ENCODE results near the gene IFI16.

IFI16 gene

DNA sequence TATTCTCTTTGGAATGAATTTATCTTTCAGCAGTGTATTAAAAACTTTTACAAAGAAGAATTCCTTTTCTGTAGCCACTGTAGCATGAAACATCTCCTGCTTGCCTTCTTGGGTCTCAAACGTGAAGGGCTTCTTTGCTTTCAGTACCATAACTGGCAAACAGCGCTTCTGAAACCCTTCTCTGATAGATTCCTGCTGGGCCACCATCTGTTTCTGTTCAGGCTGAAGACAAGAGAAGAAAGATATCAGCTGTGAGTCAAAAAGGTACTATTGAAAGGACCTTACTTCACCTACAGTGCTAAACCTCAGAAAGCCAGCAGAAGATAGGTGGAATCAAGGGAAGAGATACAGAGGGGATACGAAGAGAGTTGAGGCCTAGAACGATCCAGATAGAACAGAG lies 56.4 kb downstream of the IFI16 start:
- no peak for DNase-seq (ENCODE audit: low spot score)

DNA sequence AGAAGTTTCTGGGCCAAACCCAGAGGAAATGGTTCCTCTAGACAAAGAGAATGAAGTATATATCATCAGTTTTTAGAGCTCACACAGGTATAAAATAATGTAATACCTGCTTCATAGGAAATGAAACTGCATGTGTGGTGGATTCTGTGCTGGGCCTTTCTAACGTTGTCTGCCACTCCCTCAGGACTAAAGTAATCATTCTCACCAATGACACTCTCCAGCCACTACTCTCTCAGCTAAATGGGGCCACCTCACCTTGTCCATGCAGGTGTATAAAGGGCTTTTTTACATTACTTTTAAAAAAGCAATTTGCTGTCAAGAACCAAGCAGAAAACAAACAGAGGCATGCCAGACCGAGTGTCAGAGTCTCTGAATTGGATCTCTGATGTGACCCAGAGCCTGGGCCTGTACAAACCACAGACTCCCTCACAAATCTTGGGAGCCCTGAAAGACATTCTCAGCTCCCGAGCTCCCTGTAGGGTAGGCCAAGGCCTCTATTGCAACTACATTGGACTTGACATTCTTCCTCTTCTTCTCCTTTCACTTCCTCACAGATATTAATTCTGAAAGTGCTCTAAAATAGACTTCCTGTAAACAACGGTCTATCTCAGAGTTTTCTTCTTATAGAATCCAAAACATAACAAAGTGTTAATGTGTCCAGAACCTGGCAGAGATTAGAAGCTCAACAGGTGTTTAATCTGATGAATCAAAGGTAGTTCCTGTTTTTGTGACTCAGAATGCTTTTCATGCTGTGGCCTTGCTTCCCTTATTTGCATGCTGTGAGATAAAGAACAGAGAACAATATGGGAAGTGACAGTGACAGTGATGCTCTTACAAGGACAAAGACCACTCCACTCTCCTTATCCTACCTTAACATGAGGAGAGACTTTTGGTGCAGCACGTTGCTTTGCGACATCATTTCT lies 58.3 kb downstream of the IFI16 start:
- DNase-seq (ENCODE audit: low spot score), result peak; percentile 48

DNA sequence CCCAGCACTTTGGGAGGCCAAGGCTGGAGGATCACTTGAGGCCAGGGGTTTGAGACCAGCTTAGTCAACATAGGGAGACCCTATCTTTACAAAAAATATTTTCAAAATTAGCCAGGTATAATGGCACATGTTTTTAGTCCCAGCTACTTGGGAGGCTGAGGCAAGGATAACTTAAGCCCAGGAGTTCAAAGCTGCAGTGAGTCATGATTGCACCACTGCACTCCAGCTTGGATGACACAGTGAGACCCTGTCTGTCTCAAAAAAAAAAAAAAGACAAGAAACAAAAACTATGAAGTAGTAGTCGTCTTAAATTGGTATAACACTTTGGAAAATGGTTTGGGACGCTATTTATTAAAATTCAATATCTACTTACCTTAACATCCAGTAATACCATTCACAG lies 59.2 kb downstream of the IFI16 start:
- DNase-seq (ENCODE audit: low spot score), result no peak

DNA sequence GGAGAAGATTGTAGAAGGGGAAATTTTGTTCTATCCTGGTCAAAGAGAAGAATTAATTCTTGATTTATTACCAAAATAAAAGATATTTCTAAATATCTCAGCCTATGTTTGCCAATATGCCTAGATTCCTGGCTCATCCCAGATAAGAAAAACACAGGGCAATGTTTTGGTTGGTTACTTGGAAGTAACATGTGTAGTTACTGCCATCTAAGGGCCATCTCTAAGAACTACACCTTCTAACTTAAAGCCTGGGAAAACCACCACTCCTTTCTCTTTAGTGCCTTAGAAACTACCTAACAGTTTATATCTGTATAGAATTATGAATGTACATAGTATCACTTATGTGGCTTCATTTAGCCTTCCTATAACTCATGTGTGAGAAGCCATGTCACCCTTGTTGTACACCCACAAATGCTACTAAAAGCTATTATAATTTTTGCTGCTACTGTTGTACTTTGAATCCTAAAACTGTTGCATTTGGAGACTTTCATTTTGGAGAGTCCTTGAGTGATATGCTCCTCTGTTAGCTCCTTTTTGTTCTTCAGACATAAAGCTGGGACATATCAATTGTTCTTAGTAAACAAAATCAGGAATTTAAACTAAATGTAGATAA lies 62.4 kb downstream of the IFI16 start:
- DNase-seq (ENCODE audit: low spot score), result peak; percentile 62

DNA sequence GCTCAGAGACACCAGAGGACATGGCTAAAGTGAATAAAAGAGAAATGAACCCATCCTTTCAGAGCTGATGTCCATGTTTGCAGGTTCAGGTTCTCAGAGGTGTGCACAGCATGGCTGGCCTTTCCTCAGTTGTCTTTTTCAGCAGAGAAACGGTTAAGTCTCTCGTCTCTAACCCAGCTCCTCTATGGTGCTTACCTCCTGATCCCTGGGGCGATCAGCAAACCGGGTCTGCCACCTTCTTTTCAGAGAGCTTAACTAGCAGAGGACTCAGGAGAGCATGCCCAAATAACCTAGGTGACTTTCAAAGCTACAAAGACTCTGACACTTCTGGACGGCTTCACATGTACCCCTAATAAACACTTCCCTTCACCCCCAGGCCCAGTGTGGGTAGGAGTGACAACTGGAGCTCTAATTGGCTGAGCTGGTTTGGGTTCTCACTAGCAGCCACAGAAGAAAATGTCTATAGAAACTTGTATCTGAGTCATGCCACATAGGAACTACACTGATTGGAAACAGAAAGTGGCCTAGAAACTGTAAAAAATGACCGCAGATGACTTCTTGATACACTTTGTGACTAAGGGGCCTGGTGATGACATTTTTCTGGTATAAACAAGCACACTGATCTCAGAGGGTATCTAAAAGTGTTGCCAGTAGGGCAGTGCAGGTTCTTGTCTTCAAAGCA lies 66.9 kb downstream of the IFI16 start, which contains the start of gene AIM2:
TSS of gene AIM2 (minus strand) at position 329 of the 682 bp plus-strand sequence. CDS start 3,267 bp downstream, outside the sequence.
- peak; percentile 93 for DNase-seq (ENCODE audit: low spot score)

DNA sequence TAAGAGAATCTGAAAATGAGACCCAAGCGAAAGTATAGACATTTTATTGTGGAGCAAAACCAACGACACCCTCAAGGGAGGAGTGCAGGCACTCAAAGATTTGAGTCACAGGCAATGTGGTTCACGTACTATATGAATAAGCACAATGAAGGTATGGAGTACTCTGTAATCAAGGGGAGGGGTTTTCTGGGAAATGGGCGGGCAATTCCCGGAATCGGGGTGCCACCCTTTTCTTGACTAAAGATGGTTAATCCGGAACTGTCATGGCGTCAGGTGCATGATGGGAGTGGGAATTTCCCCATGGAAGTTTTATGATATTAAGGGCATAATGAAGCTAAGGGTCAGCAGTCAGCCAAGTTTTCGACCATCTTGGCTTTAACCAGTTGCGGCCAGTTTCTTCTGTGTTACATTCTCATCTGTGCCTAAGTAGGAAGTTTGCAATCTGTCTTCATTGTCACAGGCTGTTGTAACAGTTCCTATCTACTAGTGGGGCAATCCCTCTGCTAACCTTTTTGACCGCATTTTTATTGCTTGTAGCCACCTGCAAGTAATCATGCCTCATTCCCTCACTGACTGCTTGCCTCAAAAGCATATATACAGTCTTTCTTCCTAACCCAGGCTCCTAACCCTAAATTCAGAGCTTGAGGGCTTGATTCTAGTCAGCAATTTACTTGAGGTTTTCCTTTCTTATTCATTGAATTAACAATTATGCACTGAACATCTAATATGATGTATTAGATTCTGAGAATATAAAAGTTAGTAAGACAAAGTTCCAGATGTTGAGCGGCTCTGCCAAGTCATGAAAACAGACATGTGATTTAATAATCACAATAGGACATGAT lies 67.6 kb downstream of the IFI16 start:
- peak; percentile 99 for DNase-seq (ENCODE audit: low spot score)

DNA sequence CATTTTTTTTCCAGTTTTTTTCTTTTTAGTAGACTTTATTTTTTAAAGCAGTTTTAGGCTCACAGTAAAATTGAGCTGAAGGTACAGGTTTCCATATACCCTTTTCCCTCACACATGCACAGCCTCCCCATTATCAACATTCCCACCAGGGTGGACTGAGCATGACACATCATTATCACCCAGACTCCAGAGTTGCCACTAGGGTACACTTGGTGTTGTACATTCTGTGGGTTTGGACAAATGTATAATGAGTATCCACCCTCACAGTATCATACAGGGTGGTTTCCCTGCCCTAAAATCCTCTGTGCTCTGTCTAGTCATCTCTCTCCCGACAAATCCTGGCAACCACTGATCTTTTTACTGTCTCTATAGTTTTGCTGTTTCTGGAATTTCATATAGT lies 69.8 kb downstream of the IFI16 start:
- DNase-seq (ENCODE audit: low spot score), result no peak

DNA sequence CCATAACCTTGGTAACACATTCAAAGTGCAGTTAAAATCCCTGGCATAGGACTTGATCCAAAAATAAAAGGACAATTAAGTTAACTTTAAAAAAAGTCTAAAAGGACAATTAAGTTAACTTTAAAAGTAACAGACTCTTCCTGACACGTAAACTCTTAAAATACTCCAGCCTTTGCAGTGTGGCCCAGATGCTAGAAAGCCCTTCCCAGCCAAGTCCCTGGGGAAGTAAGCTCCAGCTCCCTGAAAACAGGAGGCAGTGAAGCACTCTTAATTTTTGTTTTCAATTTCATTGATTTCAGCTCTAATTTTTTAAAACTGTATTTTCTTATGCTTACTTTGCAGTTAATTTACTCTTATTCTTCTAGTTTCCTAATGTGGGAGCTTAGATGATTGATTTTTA lies 71.9 kb downstream of the IFI16 start:
- no peak for DNase-seq (ENCODE audit: low spot score)

DNA sequence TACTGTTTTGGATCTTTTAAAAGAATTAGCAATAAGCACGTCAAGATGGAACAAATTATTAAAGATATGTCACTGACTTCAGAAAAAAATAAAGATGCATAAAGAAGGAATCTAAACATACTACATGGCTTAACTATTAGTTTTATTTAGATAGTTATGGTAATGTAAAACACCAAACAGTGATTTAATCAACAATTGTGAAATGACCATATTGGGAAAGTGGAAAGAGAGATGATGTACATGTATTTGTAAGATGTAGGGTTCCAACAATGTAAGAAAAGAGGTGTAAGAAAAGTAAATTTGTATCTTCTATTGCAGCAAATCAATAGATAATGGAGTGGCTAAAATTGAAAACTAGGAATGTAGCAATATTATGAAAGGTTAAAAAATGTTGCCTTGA lies 73.3 kb downstream of the IFI16 start:
- DNase-seq (ENCODE audit: low spot score), result no peak

DNA sequence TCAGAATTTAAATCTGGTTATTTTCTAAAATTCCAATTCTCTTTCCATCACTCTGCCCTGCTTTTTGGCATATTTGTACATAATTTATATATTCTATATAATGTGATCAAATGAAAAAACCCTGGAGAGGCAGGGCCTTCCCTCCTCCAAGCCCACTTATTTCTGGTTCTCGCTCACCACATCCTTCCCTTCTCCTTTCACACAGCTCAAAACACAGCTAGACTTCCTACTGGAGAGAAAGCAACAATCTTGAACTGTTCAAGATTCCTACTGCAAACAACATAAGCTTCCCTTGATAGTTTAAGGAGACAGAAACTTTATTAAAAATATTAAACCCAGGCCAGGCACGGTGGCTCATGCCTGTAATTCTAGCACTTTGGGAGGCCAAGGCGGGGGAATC lies 74.4 kb downstream of the IFI16 start:
- DNase-seq (ENCODE audit: low spot score), result no peak

DNA sequence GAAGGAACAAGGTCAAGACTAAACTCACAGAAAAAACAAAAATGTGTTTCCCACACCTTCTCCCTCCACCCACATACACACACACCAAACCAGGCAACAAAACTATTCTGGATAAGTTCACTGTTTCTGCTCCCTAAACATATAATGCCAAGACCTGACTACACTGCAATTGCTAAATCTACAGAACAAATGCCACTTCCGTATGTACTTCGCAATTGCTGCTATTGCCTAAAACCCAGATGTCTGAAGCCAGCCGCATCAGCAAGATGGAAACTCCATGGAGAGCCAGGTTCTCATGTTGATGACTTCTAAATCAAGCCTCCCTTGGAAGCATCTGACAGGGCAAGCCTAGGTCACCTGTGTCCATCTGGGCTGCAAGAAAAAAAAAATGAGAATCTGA lies 75.2 kb downstream of the IFI16 start:
- no peak for DNase-seq (ENCODE audit: low spot score)

DNA sequence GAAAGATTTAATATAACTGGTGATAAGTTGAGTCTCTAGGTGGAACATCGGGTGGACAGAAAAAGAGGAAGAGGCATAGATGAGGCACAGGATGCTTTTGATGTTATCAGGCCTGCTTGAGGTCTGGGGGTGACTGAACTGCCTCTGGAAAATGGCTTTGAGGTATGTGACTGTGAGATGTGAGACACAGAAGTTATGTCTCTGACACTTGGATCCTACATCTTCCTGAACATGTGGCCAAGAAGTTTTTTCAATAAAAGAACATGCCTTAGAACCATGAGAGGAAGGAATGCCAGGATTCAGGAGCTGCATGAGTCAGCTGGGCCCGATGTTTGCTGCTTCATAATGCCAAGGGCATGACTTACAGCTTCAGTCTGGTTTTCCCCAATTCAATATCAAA lies 78.3 kb downstream of the IFI16 start:
- DNase-seq (ENCODE audit: low spot score), result no peak

DNA sequence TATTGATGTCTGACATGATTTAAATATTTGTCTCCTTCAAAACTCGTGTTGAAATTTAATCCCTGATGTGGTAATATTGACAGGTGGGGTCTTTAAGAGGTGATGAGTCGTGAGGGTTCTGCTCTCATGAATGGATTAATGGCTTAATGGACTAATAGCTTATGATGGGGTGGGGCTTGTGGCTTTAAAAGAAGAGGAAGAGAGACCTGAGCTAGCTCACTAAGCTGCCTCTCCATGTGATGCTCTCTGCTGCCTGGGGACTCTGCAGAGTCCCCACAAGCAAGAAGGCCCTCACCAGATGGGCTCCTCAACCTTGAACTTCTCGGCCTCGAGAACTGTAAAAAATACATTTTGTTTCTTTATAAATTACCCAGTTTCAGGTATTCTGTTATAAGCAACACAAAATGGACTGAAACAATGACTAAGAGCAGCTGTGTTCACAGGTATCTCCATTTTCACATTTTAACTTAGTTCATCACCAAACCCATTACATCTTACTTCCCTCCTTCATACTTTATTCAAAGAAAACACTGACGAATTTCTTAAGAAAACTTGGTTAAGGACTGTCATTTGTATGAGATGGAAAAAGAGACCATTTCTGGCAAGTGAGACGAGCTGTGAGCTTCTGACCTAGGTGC lies 79.0 kb downstream of the IFI16 start:
- no peak for DNase-seq (ENCODE audit: low spot score)

DNA sequence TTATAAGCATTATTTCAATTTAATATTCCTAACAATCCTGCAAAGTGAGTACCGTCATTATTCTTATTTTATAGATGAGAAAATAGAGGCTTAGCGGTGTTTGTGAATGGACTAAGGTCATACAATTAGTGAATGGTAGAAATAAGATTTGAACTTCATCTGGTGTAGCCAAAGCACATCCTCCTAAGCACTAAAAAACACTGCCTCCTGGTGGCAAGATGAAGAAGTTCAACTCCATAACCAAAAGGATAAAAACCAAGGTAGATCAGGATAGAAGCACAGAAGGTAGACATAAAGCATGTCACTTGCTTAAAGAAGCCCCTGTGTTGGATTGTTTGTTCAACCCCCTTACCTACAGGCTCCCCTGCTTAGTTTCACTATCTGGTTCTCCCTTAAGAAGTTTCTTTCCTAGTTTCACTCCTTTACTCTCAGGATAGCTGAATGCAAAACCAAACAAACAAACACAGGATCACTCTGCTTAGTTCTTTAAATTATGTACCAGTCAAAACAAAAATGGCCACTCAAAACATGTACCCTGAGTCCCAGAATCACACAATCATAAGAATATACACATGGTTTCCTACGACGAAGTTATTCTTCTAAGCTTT lies 79.6 kb downstream of the IFI16 start:
- peak; percentile 55 for DNase-seq (ENCODE audit: low spot score)

DNA sequence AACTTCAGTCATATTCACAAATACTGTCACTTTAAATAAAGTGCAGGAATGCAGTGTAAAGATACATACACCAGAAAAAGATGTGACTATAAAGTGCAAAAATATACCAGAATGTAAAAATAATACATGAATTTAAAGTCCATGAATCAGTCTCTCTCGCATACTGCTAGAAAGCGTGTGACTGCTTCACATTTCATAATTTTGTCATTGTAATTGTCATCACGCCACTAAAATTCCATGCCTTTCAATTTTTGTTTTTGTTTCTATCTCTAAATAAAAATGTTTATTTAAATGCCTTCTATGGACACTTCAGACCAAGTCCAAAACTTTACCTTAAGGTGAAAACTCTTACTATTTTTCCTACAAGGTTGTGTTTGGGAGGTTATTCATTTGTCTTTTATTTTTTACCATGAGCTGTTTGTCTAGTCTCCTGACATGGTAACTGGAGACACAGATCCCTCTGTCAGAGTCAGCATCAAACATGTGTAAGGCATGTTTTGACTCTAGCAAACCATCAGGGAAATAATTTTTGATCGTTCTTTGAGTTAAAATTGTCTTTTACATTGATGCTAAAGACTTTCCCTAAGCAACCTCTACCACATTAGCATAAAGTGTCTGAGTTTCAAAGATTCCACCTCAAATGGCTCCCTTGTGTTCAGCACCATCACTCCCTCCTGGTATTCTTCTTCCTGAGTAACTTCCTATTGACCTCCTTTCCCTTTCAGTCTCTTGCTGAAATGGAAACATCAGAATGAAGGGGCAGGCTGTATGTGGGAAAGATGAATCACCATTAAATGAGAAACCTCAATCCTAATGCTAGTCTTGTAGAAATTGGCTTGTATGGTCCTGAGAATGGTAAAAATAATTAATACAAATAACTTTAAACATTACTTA lies 80.8 kb downstream of the IFI16 start:
- no peak for DNase-seq (ENCODE audit: low spot score)

DNA sequence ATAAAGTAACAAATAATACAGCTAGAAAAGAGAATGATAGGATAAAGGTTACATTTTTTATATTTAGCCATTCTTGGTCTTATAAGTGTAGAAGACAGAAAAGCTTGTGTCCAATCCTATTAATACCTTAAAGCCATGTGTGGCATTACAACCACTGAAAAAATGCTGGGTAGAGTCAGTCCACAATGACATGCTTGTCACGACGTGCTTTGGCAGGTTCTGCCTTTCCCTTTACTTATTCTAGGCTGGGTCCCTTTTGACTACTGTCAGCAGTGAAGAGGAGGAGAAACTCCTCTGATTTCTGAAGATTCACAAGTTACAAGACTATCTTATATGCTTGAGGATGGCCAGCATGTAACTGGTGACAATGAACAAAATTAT lies 81.5 kb downstream of the IFI16 start:
- no peak for DNase-seq (ENCODE audit: low spot score)

DNA sequence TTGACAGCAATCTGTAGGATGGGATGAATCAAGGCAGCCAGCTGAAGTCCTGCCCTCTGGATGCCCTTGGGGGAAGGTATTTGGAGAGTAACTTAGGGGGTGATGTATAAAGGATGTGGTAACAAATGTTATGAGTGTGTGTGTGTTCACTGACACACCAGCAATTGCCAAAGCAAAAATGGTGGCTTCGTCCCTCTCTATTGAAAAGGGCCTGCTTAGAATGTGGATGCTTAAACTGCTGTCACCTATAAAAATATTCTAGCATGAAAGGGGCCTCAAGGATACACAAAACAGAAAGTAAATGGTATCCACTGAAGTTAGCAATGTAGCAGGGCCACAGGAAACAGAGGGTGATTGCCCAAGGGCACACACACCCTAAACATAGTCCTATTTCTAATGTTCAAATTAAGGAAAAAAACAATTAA lies 81.9 kb downstream of the IFI16 start:
- peak; percentile 63 for DNase-seq (ENCODE audit: low spot score)

DNA sequence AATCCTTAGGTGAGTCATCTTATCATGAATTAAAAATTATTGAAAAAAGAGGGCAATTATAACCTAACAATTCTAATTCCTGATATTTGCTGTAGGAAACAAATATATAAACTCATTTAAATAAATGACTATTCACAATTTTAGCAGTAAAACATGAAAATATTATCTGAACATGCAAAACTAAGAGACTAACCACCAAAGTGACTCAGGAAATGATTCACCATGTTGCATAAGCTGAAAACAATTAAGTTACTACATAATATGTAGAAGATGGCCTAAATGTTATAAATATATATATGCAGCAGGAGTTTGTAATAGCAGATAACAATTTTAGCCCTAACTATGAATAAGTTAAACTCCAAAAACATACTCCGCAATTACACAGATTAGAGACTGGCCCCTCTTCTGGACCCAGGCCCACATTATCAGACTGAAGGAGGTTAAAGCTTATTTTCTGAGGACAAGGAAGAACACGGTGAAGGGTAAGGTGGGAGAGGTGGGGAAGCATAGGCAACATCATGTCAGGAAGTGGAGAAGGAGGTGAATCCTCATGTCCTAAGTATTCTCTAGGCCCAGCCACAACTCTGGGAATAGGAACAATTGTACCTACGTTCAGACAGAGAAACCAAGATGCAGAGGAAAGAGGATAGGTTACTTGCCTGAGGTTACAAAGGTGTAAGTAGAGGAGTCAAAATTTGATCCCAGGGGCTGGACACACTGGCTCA lies 82.5 kb downstream of the IFI16 start:
- no peak for DNase-seq (ENCODE audit: low spot score)

DNA sequence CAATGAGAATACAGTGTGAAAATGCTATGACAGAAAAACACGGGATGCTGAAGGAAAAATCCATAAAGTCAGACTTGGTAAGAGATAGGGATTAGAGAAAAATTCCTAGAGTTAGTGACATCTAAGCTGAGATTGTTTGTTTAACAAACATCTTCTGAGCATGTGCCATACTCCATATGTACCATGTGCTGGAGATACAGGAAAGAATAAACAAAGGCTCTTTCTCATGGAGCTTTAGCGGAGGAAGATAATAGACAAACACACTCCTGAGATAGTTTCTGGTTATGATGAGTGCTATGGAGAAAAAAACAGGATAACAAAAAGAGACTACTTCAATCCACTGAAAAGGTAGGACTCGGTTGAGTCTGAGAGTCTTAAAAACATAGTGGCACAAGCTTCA lies 88.9 kb downstream of the IFI16 start:
- DNase-seq (ENCODE audit: low spot score), result no peak
